CD4-positive, alpha-beta T cell treated with Interleukin-2 at 100 ng/mL for 4 hours (primary cell): ENCODE measurements around the gene KCNAB1.

Experiments
- DNase-seq: peaks from one replicate; pipeline ENCODE4 v3.0.0-alpha.2; 2020; ENCODE audit warnings: low spot score

KCNAB1 gene

GRCh38 chr3:156371701-156372100 is 251.3 kb downstream of the KCNAB1 start:
- no peak for DNase-seq

- no peak for DNase-seq
Observed at GRCh38 chr3:156373095-156373494, 252.7 kb downstream of the KCNAB1 start.

GRCh38 chr3:156373654-156374053 is 253.3 kb downstream of the KCNAB1 start:
- DNase-seq, result no peak

GRCh38 chr3:156376199-156376598 is 255.8 kb downstream of the KCNAB1 start:
- no peak for DNase-seq

GRCh38 chr3:156377266-156377665 is 256.9 kb downstream of the KCNAB1 start:
- DNase-seq, result no peak

GRCh38 chr3:156377718-156378117 is 257.3 kb downstream of the KCNAB1 start:
- DNase-seq, result no peak

GRCh38 chr3:156378871-156379270 is 258.5 kb downstream of the KCNAB1 start:
- DNase-seq, result no peak

GRCh38 chr3:156379327-156379726 is 258.9 kb downstream of the KCNAB1 start:
- no peak for DNase-seq

- no peak for DNase-seq
Observed at GRCh38 chr3:156381253-156381652, 260.9 kb downstream of the KCNAB1 start.

GRCh38 chr3:156382458-156383346 is 262.3 kb downstream of the KCNAB1 start:
- DNase-seq, result peak; percentile 11

GRCh38 chr3:156383441-156384025 is 263.2 kb downstream of the KCNAB1 start:
- no peak for DNase-seq

- DNase-seq, result no peak
Observed at GRCh38 chr3:156388497-156389448, 268.4 kb downstream of the KCNAB1 start.

GRCh38 chr3:156389449-156389950 is 269.1 kb downstream of the KCNAB1 start:
- no peak for DNase-seq

- DNase-seq, result no peak
Observed at GRCh38 chr3:156390846-156391245, 270.5 kb downstream of the KCNAB1 start.

- no peak for DNase-seq
Observed at GRCh38 chr3:156395961-156396710, 275.8 kb downstream of the KCNAB1 start.

GRCh38 chr3:156396851-156397250 is 276.5 kb downstream of the KCNAB1 start:
- DNase-seq, result no peak

GRCh38 chr3:156397534-156397933 is 277.2 kb downstream of the KCNAB1 start:
- DNase-seq, result no peak

GRCh38 chr3:156400062-156400461 is 279.7 kb downstream of the KCNAB1 start:
- DNase-seq, result no peak

GRCh38 chr3:156400735-156401134 is 280.4 kb downstream of the KCNAB1 start:
- DNase-seq, result no peak

GRCh38 chr3:156404217-156404616 is 283.8 kb downstream of the KCNAB1 start:
- DNase-seq, result no peak

GRCh38 chr3:156406393-156406792 is 286.0 kb downstream of the KCNAB1 start:
- no peak for DNase-seq
